GM19035 (cell line): ENCODE results near the gene DDAH2.

Experiments
- ATAC-seq: cut with Tn5 transposase; IDR thresholded peaks from one replicate; pipeline ENCODE4 v1.9.1; 2021; ENCODE audit not compliant: unreplicated experiment

Gene DDAH2

GRCh38 chr6:31691564-31692108 lies 37.5 kb downstream of the DDAH2 start:
- ATAC-seq: no peak

DNA sequence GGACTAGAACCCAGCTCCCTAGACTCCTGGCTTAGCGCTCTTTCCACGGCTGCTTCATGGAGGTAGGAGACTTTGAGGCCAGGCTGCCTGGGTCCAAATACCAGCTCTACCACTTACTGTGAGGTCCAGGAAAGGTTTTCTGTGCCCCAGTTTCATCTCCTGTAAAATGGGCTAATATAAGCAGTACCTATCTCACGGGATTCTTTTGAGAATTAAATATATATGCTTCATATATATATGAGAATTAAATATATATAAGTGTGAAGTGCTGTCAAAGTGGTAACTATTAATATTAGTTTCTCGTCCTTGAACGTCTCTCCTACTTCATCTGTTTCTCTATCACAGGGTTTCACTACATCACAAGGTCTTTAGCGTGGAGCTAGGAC lies 38.0 kb downstream of the DDAH2 start:
- ATAC-seq: no peak

DNA sequence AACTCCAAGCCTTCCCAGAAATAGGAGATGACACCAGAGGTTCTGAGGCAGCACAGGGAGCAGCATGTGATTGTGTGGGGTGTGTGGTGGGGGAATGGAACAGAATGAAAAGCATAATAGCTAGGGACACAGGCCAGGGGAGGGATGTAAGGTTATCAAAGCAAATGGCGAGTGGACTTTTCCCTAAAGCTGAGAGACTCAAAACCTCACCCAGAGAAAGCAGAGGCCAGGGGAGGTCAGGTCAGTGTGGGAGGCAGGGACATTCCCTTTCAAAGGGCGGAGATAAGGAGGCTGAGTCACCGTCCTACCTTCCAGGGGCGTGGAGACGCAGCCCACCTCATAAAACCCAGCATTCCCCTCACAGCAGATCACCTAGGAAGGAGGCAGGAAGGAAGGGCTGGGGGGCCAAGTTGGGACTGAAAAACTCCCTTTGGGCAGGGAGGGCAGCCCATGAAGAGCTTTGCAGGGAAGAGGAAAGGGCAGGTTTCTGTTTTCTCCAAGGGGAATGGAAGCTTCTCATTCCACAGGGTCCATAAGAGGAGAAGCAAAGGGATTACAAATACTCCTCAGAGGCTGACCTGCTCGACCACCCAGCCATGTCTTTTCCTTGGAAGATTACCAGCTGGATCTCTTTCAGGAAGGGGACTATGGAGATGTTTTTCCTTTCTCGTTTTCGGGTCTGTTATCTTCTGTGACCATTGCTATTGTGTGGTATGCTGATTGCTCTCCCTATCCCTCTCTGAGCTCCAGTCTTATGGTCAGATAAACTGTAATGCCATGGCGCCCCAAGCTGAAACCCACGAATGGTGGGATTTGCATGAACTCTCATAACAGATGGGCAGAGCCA lies 38.6 kb downstream of the DDAH2 start:
- ATAC-seq: no peak

- ATAC-seq: no peak
Measured at GRCh38 chr6:31689249-31690110, 39.6 kb downstream of the DDAH2 start.

DNA sequence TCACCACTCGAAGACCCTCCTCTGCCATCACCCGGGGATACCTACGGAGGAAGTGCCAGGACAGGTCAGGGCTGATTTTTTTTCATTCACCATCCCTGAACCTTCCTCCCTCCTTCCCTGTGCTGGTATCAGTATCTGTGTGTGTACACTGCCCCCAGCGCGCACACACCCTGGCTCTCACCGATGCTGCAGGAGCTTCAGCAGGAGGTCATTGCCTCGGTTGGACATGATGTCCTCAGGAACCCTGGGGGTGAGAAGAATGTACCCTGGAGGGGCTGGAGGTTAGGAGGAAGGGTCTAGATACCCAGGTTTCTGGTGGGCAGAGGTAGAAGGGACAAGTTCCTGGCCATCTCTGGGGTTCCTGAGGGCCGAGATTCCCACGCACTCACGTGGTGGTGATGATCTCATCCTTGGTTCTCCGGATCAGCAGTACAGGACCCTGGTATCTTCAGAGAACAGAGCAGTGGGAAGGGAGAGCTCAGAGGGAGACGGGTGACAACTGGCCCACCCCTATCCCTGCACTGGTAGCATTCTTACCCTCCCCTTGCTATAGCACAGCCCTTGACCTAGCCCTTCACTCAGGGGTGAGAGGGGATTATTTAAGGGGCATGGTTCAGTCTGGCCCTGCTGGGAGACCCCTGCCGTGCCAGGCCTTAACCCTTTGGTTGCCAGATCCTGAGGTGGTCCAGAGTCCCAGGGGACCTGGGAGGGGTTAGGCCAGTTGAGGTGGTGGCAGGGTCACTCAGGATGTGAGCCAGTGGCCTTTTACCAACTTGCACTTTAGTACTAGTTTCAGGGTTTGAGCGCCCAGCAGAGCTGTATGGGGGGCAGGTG lies 41.0 kb downstream of the DDAH2 start:
- ATAC-seq: no peak

GRCh38 chr6:31687321-31687720 lies 41.8 kb downstream of the DDAH2 start:
- ATAC-seq: no peak

DNA sequence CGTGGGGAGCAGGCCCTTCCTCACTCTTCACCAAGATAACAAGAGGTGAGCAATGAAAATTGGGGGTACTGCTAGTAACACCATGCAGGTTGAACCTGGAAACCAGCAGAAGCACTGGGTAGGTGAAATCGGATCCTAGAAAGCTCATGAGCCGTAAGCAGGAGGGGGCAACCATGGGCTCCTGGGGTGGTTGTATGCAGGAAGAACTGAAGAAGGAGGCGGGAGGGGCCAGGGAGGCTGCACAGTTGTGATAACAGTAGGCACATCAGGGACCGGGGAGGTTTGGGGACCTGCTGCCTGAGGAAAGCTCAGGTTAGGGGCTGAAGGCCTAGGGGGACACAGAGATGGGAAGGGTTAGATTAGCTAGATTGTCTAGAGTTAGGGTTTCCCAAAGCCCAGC lies 42.6 kb downstream of the DDAH2 start:
- no peak for ATAC-seq

DNA sequence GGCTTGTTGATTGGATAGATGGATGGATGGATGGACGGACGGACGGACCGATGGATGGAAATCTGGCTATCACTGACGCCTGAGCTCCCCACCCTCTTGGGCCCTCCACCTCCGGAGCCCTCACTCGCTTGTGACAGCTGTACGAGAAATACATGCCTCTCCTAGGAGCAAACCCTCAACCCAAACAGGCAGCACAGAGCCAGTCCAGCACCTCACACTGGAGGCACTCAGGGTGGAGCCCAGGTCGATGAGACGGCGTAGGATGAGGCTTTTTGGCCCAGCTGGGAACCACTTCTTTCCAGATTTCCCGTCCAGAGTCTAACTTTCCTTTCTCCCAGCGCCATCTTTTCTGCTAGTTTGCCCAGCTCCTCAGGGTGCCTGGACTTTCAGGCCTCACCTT lies 45.5 kb downstream of the DDAH2 start:
- ATAC-seq: no peak

DNA sequence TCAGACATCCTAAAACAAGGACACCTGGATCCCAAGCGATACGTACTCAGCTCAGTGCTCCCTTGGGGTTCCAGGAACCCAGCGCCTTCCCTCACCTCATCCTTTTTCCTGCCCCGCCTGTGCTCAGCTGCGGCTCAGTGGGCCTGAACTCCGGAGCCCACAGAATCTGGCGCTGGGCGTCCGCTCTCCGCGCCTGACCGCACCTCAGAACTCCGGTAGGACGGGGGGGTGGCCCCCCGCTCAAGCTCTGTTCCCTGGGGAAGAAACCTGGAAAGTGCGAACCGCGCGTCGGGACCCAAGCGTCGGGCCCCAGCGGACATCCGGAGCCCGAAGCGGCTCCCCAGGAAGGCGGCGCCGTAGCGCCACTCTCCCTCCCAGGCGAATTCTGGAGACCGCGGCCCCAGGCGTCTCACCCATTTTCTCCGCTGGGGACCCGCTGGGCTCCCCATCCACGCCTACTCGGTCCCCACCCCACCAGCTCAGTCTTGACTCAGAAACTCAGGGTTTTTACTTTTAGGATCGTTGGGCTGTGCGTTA lies 47.9 kb downstream of the DDAH2 start:
- no peak for ATAC-seq

GRCh38 chr6:31680226-31681134 lies 48.6 kb downstream of the DDAH2 start, which contains the start of gene LY6G5C:
LY6G5C (minus strand) TSS chr6:31681067; CDS start chr6:31680373, 694 bp downstream.
- no peak for ATAC-seq

GRCh38 chr6:31677955-31678354 lies 51.1 kb downstream of the DDAH2 start:
- ATAC-seq: no peak
